Measurements from ENCODE around the gene P2RY8. TPM values are rescaled to one million over a fixed set of nuclear protein-coding genes. Genes with fewer than 3 reads are reported as not detected.
A peak's percentile ranks its signal among the peaks of the same experiment; 100 is the strongest.

P2RY8 gene
- total RNA-seq, 4 donors from 2014 or later: 0.34 to 1.3 (median 0.64) TPM

DNA sequence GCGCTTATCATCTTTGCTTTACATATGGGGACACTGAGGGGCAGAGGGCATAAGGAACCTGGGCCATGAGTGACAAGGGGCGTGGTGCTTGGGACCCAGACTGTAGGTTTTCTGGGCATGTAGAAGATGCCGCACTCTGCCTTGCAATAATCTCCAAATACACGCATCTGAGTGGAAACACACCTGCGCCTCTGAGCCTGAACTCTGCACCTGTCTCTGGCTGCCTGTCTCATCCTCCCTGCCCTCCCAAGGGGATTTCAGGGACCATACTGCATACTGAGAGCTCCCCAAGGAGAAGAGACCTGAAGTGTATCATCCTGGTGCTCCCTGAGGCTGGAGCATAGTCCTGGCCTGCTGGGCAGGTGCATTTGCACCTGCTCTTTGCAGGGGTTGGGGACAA, 49.6 kb downstream of the P2RY8 start:
- intact Hi-C loops (cut with DNase I): no loop called here
- WGBS, 2 donors: 89 to 94% methylated on average over 3 to 5 of the region's 5 CpGs
- Histone ChIP-seq H3K4me3 (no peak overlapping the region), H3K9me3 (no peaks in the 10 kb centered on the region), H3K27ac (no peak overlapping the region), H3K27me3 (no peaks in the 10 kb centered on the region), H3K36me3 (no peaks in the 10 kb centered on the region), H3K4me1 (no peaks in the 10 kb centered on the region)
- TF ChIP-seq POLR2A (IDR thresholded peaks at IDR 0.05): no peak
- TF ChIP-seq, protein P1, sequence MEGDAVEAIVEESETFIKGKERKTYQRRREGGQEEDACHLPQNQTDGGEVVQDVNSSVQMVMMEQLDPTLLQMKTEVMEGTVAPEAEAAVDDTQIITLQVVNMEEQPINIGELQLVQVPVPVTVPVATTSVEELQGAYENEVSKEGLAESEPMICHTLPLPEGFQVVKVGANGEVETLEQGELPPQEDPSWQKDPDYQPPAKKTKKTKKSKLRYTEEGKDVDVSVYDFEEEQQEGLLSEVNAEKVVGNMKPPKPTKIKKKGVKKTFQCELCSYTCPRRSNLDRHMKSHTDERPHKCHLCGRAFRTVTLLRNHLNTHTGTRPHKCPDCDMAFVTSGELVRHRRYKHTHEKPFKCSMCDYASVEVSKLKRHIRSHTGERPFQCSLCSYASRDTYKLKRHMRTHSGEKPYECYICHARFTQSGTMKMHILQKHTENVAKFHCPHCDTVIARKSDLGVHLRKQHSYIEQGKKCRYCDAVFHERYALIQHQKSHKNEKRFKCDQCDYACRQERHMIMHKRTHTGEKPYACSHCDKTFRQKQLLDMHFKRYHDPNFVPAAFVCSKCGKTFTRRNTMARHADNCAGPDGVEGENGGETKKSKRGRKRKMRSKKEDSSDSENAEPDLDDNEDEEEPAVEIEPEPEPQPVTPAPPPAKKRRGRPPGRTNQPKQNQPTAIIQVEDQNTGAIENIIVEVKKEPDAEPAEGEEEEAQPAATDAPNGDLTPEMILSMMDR (IDR thresholded peaks at IDR 0.05): no peak
- DNase-seq: no peak

DNA sequence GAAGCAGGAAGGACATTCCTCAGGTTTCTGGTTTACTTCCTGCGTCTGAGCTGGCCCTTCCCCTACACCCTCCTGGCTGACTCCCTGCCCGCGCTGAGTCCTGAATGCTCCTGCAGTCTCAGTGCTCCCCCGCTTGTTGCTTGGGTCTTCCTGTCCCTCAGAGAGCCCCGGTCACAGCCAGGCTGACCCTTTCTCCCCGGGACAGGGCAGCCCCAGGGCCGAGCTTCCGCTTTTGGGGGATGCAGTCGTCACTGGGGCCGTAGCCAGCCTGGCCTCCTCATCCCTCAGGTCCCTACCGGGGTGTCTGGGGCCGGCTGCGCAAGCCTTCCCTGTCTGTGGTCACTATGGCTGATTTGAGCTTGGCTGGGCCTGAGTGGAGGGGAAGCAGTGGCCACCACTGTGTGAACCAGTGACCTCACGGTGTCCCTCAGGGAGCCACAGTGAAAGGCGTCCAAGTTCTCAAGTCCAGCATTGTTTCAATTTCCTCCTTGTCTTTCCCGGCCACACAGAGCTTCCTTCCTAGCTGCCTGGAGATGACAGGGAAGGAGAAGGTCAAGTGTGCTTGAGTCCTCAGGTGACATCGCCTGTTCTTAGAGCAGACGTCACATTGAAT, 50.1 kb downstream of the P2RY8 start:
- H3K36me3 ChIP-seq: no peaks in the 10 kb centered on the region
- no peak overlapping the region for H3K4me3 ChIP-seq
- no peaks in the 10 kb centered on the region for H3K27me3 ChIP-seq
- H3K9me3 ChIP-seq: no peaks in the 10 kb centered on the region
- peak overlapping the region in 2 of 4 donors; percentile 60 to 61 for H3K27ac ChIP-seq
- intact Hi-C loops (cut with DNase I): no loop called here
- TF ChIP-seq, protein P1 (IDR thresholded peaks at IDR 0.05): no peak
- TF ChIP-seq POLR2A (IDR thresholded peaks at IDR 0.05): no peak
- WGBS, 2 donors: 68 to 75% methylated on average over 8 to 13 of the region's 18 CpGs
- peaks cover 0 to 3% (median 0%) of the 10 kb centered on the region in 3 donors for H3K4me1 ChIP-seq
- DNase-seq: no peak

DNA sequence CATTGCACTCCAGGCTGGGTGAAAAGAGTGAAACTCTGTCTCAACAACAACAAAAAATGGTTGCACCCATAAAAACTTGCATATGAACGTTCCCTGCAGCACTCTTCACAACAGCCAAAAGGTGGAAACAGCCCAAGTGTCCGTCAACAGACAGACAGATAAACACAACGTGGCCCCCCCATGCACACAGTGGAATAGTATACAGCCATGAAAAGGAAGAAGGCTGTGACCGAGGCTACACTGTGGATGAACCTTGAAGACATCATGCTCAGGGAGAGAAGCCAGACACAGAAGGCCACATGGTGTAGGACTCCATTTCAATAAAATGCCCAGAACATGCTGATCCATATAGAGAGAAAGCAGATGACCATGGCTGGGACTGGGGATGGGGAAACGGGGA, 50.8 kb downstream of the P2RY8 start:
- TF ChIP-seq POLR2A (IDR thresholded peaks at IDR 0.05): no peak
- TF ChIP-seq, protein P1 (IDR thresholded peaks at IDR 0.05): no peak
- 82 to 88% methylated on average over 5 of the region's 5 CpGs for WGBS, 2 donors
- Histone ChIP-seq H3K9me3 (no peaks in the 10 kb centered on the region), H3K4me1 (peaks cover 0 to 10% (median 0%) of the 10 kb centered on the region in 3 donors), H3K27ac (peak overlapping the region in 2 of 4 donors; percentile 60 to 61), H3K4me3 (no peak overlapping the region), H3K27me3 (no peaks in the 10 kb centered on the region), H3K36me3 (no peaks in the 10 kb centered on the region)
- DNase-seq: no peak
- intact Hi-C loops (cut with DNase I): no loop called here

DNA sequence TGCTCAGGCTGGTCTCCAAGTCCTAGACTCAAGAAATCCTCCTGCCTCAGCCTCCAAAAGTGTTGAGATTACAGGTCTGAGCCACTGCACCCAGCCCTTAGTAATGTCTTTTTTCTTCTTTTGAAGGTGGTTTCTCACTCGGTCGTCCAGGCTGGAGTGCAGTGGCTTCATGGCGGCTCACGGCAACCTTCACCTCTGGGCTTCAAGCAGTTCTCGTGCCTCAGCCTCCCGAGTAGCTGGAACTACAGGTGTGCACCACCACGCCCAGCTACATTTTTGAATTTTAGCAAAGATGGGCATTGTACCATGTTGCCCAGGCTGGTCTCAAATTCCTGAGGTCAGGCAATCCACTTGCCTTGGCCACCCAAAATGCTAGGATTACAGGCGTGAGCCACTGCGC, 52.0 kb downstream of the P2RY8 start:
- intact Hi-C loops (cut with DNase I): no loop called here
- no peaks in the 10 kb centered on the region for H3K36me3 ChIP-seq
- 85 to 86% methylated on average over 8 of the region's 9 CpGs for WGBS, 2 donors
- H3K4me1 ChIP-seq: peaks cover 0 to 12% (median 0%) of the 10 kb centered on the region in 3 donors
- no peak for DNase-seq
- no peak overlapping the region for H3K4me3 ChIP-seq
- H3K9me3 ChIP-seq: peaks cover 0 to 2% (median 0%) of the 10 kb centered on the region in 3 donors
- no peaks in the 10 kb centered on the region for H3K27me3 ChIP-seq
- TF ChIP-seq, protein P1 (IDR thresholded peaks at IDR 0.05): no peak
- no peak for TF ChIP-seq POLR2A (IDR thresholded peaks at IDR 0.05)
- H3K27ac ChIP-seq: no peak overlapping the region

DNA sequence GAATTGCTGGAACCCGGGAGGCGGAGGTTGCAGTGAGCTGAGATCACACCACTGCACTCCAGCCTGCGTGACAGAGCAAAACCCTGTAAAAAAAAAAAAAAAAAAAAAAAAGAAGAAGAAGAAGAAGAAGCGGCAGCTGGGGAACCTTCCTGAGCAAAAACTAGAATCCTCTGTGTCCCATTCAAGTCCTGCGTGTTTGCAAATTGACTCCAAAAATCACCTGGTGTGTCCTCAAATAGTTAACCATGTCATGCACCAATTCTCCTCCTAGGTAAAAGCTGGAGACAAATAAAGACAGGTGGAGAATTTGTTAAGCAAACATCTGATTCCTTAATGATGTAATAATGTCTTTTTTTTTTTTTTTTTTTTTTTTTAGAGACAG, 52.4 kb downstream of the P2RY8 start:
- intact Hi-C loops (cut with DNase I): no loop called here
- H3K4me1 ChIP-seq: peaks cover 0 to 12% (median 0%) of the 10 kb centered on the region in 3 donors
- no peaks in the 10 kb centered on the region for H3K27me3 ChIP-seq
- H3K36me3 ChIP-seq: no peaks in the 10 kb centered on the region
- no peak overlapping the region for H3K27ac ChIP-seq
- TF ChIP-seq POLR2A (IDR thresholded peaks at IDR 0.05): no peak
- TF ChIP-seq, protein P1 (IDR thresholded peaks at IDR 0.05): no peak
- DNase-seq: no peak
- peaks cover 0 to 6% (median 0%) of the 10 kb centered on the region in 3 donors for H3K9me3 ChIP-seq
- WGBS, 2 donors: 58 to 69% methylated on average over 5 of the region's 5 CpGs
- no peak overlapping the region for H3K4me3 ChIP-seq
